ENCODE measurements around the gene FLOT2.

- TF ChIP-seq EZH2 (IDR thresholded peaks at IDR 0.05): no peak
- no peak for TF ChIP-seq POLR2AphosphoS5 (IDR thresholded peaks at IDR 0.05; ENCODE audit: borderline replicate concordance, low read depth, low read length)
These were observed 48.7 kb upstream of the FLOT2 start for GRCh38 chr17:28946239-28946638.
